Measurements from ENCODE around the gene GABRB2.

The GABRB2 gene

GRCh38 chr5:161471211-161471950 lies 75.1 kb downstream of the GABRB2 start:
- DNase-seq (ENCODE audit: low spot score) = no peak

DNA sequence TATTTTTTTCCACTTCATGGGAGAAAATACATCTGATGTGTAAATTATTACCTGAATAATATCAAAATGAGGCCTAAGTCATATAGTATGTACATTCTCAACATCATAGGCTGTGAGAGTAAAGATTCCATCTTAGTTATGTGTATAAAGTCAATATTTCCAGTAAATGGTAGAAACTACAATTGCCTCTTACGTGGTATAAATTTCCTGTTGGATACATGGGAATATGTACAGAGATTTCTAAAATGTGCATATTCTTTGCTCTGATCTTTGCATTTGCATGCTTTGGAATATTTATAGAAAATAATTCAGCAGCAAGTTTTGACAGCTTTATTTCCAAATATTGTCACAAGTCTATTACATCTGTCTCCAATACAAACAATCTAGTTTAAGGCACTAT lies 78.8 kb downstream of the GABRB2 start:
- no peak for DNase-seq (ENCODE audit: low spot score)

DNA sequence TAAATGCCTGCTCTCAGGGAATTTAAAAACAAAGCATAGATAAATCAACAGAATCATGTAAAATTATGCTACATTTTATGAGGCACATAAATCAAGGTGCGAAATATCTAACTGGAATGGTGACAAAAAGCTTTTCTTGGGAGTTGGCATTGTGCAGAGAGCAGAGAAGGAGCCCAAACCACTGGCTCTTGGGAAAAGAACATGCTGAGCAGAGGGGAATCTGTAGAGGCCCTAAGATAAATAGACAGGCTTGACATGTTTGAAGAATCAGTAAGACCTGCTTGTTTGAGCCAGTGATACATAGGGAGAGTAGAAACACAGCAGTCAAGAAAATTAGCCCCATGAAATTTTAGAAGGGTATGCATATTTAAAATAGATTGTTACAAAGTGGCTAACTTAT lies 85.8 kb downstream of the GABRB2 start:
- DNase-seq (ENCODE audit: low spot score) = no peak

DNA sequence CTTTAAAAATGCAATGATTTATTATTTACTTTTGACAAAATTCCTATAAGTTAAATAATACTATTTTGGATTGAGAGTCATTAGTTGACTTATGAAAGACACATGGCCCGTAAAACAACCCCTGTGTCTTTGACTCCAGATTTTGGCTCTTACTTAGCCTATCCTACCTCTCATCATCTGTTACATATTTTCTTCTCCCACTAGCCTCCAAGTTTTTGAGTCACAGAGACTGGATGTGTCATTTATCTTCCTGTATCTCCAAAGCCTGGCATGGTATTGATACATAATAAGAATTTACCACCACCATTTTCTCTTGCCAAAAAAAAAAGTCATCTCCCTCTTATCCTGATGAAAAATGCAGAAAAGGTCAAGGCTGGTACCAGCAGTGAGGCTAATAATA lies 99.9 kb downstream of the GABRB2 start:
- DNase-seq (ENCODE audit: low spot score) = peak; percentile 17

DNA sequence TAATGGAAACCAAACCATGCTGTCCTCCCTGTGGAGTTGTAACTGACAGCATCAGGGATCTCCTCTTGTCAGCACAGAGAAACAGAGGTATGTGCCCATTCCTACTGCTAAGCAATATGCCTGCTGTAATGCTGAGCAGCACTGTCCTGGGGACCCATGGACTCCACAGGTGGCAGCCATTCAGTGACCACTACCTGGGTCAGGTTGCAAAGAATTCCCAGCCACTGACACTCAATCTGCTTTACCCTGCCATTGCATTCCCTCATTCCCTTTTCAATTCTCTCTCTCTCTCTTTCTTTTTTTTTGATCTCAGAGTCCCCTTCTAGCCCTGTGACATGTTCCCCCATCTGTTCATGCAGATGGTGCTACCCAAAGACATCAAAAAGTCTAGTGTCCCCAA lies 104.1 kb downstream of the GABRB2 start:
- no peak for DNase-seq (ENCODE audit: low spot score)

GRCh38 chr5:161432798-161433197 lies 113.7 kb downstream of the GABRB2 start:
- no peak for DNase-seq (ENCODE audit: low spot score)

GRCh38 chr5:161431963-161432362 lies 114.6 kb downstream of the GABRB2 start:
- DNase-seq (ENCODE audit: low spot score) = no peak

GRCh38 chr5:161421067-161421466 lies 125.5 kb downstream of the GABRB2 start:
- DNase-seq (ENCODE audit: low spot score) = no peak

- DNase-seq (ENCODE audit: low spot score) = no peak
These were observed 126.0 kb downstream of the GABRB2 start for GRCh38 chr5:161420521-161420920.

- no peak for DNase-seq (ENCODE audit: low spot score)
These were observed 131.6 kb downstream of the GABRB2 start for GRCh38 chr5:161414896-161415295.

DNA sequence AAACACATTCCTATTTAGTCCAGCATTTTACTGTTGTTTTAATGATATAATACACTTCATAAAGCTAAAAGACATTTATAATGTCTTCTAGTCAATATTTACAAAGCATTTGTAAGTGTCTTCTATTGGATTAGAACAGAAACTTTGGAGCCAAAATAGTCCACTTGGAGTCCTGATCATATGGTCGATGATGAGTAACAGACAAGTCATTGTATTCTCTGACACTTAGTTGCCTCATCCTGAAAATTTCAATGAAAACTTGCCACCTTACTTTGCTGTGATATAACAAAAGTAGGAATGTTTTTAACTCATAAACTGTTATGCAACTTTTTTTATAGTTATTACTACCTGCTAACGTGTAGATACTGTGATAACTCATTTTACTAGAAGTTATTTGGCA lies 132.5 kb downstream of the GABRB2 start:
- DNase-seq (ENCODE audit: low spot score) = no peak

- no peak for DNase-seq (ENCODE audit: low spot score)
These were observed 133.7 kb downstream of the GABRB2 start for GRCh38 chr5:161412792-161413191.

DNA sequence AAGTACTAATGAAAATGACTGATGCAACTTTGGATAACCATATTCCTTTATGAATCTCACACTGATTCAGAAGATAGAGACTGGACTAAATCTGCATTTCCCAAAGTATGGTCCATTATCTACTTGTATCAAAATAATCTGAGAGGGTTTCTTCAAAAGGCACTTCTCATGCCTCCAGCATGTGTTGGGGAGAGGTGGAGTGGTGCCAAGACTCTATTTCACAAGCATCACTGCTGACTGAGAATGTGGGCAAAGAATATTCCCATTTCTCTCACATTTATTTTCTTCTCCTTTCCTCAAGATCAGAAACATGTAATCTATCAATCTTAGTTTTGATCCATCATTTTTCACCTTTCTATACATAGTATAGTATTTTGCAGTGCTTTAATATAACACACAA lies 135.4 kb downstream of the GABRB2 start:
- peak; percentile 24 for DNase-seq (ENCODE audit: low spot score)

DNA sequence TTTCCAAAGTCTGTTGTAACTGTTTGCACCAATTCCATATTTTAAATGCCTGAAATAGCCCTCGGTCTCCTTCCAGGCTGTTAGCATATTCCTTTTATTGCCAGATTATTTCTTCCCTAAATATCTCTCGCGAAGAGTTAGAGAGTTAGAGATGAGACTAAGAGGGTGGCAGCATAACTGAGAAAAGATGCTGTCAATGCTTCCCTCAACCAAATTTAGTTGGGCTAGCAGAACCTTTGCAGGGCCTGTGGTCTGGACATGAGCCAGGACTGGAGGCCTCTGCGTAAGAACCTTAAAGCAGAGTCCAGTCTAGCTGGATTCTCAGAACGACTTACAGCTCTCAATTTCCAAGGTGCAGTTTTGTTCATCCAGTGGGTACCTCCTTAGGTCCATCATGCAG lies 135.9 kb downstream of the GABRB2 start:
- peak; percentile 28 for DNase-seq (ENCODE audit: low spot score)

GRCh38 chr5:161409471-161409870 lies 137.1 kb downstream of the GABRB2 start:
- no peak for DNase-seq (ENCODE audit: low spot score)

GRCh38 chr5:161406880-161407279 lies 139.6 kb downstream of the GABRB2 start:
- DNase-seq (ENCODE audit: low spot score) = no peak

DNA sequence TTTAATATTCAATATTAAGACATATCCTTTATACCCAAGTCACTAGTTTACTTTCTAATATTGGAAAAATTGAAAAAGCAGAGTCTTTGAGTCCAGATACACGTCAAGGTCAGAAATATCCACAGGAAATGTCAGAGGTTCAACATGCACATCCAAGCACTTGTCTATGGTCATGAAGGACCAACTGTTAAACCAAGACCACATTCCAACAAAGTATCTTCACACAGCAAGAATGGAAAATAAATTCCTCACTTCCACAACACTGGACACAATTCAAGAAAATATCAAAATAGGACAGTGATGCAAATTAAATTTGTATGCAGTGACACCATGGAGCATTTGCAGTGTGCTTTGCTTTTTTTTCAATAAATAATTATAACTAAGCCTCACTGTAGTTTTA lies 142.5 kb downstream of the GABRB2 start:
- DNase-seq (ENCODE audit: low spot score) = no peak

GRCh38 chr5:161403121-161403520 lies 143.4 kb downstream of the GABRB2 start:
- DNase-seq (ENCODE audit: low spot score) = no peak

- no peak for DNase-seq (ENCODE audit: low spot score)
These were observed 145.9 kb downstream of the GABRB2 start for GRCh38 chr5:161400583-161400982.

DNA sequence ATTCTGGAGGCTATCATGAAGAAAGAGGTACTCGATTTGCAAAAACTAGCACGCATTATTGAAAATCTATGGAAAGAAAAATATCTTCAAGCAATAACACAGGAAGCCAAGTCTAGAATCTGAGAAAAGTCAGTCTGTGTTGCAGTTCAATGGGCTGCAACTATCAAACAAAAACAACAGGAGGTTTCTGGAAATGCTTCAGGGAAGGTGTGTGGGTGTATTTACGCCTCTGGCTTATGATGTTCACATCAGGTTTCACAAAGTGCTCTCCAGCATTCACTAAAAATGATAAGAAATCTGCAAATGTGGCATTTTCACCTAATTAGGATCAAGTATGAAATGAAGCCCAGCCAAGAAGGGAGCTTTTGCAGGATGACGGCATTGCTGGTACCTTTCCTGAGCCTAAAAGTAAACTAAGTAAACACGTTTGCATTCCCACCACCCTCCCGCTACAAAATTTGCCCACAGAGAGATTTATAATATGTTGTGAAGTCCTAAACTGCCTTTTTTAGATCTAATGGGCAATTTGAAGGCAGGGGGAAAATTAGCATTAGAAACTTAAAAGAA lies 146.4 kb downstream of the GABRB2 start:
- no peak for DNase-seq (ENCODE audit: low spot score)

- no peak for DNase-seq (ENCODE audit: low spot score)
These were observed 149.1 kb downstream of the GABRB2 start for GRCh38 chr5:161397448-161397847.

DNA sequence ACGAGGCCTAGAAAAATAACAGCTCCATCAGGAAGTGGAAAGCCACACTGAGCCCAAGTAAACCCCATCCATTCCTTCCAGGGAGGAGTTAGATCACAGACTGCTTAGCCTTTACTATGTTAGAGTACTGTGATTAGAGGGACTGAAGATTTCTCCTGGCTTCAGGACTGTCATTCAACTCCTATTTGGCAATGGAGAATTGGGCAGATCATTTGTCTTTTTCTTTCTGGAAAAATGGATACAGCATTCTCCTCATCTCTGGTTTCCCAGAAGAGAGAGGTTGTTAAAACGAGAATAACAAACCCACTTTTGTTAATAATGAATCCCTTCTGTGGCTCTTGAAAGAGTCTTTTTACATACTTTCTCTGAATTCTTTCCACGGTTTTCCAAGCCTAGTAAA lies 150.4 kb downstream of the GABRB2 start:
- no peak for DNase-seq (ENCODE audit: low spot score)

DNA sequence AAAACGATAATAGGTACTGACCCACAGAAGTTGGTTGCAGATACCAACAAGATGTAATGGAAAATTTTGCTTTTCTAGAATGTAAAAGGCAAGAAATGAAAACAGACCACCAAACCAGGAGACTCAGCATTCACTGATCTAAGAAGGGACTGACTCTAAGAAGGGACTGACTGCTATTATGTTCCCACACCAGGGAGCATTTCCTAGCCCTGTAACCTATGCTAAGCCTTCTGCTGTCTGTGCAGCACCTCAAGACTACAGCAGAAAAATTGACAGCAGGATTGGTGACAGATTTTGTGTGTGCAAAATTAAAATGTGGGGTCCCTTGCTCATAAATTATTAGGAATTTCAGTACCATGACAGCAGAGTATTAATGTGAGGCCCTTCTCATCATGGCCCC lies 154.8 kb downstream of the GABRB2 start:
- no peak for DNase-seq (ENCODE audit: low spot score)

GRCh38 chr5:161391016-161391415 lies 155.5 kb downstream of the GABRB2 start:
- DNase-seq (ENCODE audit: low spot score) = no peak
